Activated CD8-positive, alpha-beta T cell treated with anti-CD3 and anti-CD28 coated beads for 36 hours (primary cell): Measurements from ENCODE around the gene ZNF100. TPM values are rescaled to one million over a fixed set of nuclear protein-coding genes. Genes with fewer than 3 reads are reported as not detected.
"Not testable (repeated sequence)": the region's sequence is repeated elsewhere in the genome, so short reads cannot be mapped to it uniquely, and the experiment has no call there.

Experiments
- ATAC-seq: fragments of 200-7000 bp; cut with Tn5 transposase; one replicate; pipeline ENCODE4 v1.10.0; 2021; ENCODE audit warnings: mild to moderate bottlenecking, moderate library complexity
- CTCF ChIA-PET: fragments of 350-600 bp; sonication (Branson Sonifier 250); formaldehyde crosslinking; loops from one replicate; lab custom pipeline; 2021; ENCODE audit warnings: antibody characterized with exemption; lab: Charles Lee
- POLR2A ChIA-PET: fragments of 350-600 bp; sonication (Branson Sonifier 250); formaldehyde crosslinking; loops from one replicate; lab custom pipeline; 2021; ENCODE audit warnings: antibody characterized with exemption; lab: Charles Lee
- DNase-seq: peaks from one replicate; pipeline ENCODE4 v3.0.0-alpha.2; 2020
- H3K27ac Mint-ChIP-seq: one replicate; pipeline ENCODE4 v1.8.0; 2021; ENCODE audit warnings: mild to moderate bottlenecking, mixed read lengths
- H3K27me3 Mint-ChIP-seq: one replicate; pipeline ENCODE4 v1.8.0; 2021; ENCODE audit warnings: mixed read lengths
- H3K36me3 Mint-ChIP-seq: one replicate; pipeline ENCODE4 v1.8.0; 2021; ENCODE audit warnings: low read depth, mixed read lengths
- H3K4me1 Mint-ChIP-seq: one replicate; pipeline ENCODE4 v1.8.0; 2021; ENCODE audit warnings: low read depth, mixed read lengths
- H3K4me3 Mint-ChIP-seq: one replicate; pipeline ENCODE4 v1.8.0; 2021; ENCODE audit warnings: mild to moderate bottlenecking, moderate library complexity, mixed read lengths
- H3K9me3 Mint-ChIP-seq: one replicate; pipeline ENCODE4 v1.8.0; 2021; ENCODE audit warnings: mixed read lengths
- CTCF ChIP-seq: fragments of 200-600 bp; IDR thresholded peaks from one replicate; pipeline ENCODE4 v1.8.0; 2022; ENCODE audit warnings: antibody characterized with exemption, mild to moderate bottlenecking
- intact Hi-C: fragments of 100-400 bp; cut with micrococcal nuclease; formaldehyde crosslinking; loops from one replicate; pipeline ENCODE4 v1.10.0; 2022
- total RNA-seq, 2 experiments: library from RNA; stranded (reverse); gene quantifications; one replicate each; pipeline ENCODE4 v1.2.3, GENCODE V29; 2021

The ZNF100 gene
- total RNA-seq, 2 experiments from 2014 or later: 18.9 to 23.8 TPM

GRCh38 chr19:21674454-21674853 lies 92.9 kb downstream of the ZNF100 start:
- peaks cover 4% of the 10 kb centered on the region for H3K4me1 Mint-ChIP-seq
- DNase-seq (no peak), ATAC-seq (no peak)
- H3K27me3 Mint-ChIP-seq: no peaks in the 10 kb centered on the region
- no peaks in the 10 kb centered on the region for H3K36me3 Mint-ChIP-seq
- no peak overlapping the region for H3K4me3 Mint-ChIP-seq
- intact Hi-C loops: no loop called here
- H3K27ac Mint-ChIP-seq: no peak overlapping the region
- TF ChIP-seq CTCF: no peak
- CTCF ChIA-PET: no interaction called here
- POLR2A ChIA-PET: interaction anchor here (1.2 kb wide), 1 partner anchor 169 kb away, joined by 3 read pairs; the partner anchor contains the start of gene ZNF429
- H3K9me3 Mint-ChIP-seq: no peaks in the 10 kb centered on the region

GRCh38 chr19:21673479-21673878 lies 93.9 kb downstream of the ZNF100 start:
- H3K4me1 Mint-ChIP-seq, DNase-seq, H3K27me3 Mint-ChIP-seq, ATAC-seq, POLR2A ChIA-PET, H3K27ac Mint-ChIP-seq, H3K36me3 Mint-ChIP-seq, H3K4me3 Mint-ChIP-seq, CTCF ChIA-PET, intact Hi-C loops, H3K9me3 Mint-ChIP-seq: not testable (repeated sequence)

Other genes starting within 250 kb of the ZNF100 start
- gene ZNF43, start 68.6 kb upstream of the ZNF100 start, total RNA-seq: 10 to 100 TPM; 27.4 to 28.6 TPM
- 1 to 10 TPM; 1.2 to 1.6 TPM for gene ZNF208, start 243.4 kb upstream of the ZNF100 start, total RNA-seq